GM12878 (cell line): ENCODE measurements around the gene ADPRM.

Experiments used
- POLR2A ChIP-seq: IDR thresholded peaks from 2 replicates; pipeline ENCODE4 v1.6.1; 2011; ENCODE audit warnings: low read depth, mild to moderate bottlenecking, low read length
- TCF12 ChIP-seq: IDR thresholded peaks from 2 replicates; pipeline ENCODE4 v1.6.1; 2011; ENCODE audit warnings: low read depth, mild to moderate bottlenecking, low read length
- ZNF24 ChIP-seq: fragments of 450-650 bp; IDR thresholded peaks from 2 replicates; pipeline ENCODE4 v1.6.1; 2017; ENCODE audit warnings: antibody characterized with exemption, mild to moderate bottlenecking

DNA sequence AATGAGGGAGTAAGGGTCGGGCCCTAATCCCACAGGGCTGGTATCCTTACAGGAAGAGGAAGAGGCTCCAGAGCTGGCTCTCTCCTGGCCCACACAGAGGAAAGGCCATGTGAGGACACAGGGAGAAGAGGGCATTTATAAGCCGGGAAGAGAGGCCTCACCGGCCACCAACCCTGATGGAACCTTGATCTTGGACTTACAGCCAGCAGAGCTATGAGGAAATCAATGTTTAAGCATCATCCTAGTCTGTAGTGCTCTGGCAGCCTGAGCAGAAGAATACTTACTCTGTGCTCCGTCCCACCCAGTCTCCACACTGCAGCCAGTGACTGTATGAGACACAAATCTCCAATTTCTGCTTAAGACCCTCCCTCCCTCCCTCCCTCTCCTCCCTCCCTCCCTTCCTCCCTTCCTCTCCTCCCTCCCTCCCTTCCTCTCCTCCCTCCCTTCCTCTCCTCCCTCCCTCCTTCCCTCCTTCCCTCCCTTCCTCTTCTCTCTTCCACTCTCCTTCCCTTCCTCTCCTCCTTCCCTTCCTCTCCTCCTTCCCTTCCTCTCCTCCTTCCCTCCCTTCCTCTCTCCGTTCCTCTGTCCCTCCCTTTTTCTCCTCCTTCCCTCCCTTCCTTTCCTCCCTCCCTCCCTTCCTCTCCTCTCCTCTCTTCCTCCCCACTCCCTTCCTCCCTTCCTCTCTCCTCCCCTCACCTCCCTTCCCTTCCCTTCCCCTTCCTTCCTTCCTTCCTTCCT, 41.3 kb downstream of the ADPRM start:
- TF ChIP-seq ZNF24, result no peak
- TF ChIP-seq POLR2A, result no peak
- TF ChIP-seq TCF12, result no peak
